ENCODE data around the gene SLIT1.

SLIT1 gene

GRCh38 chr10:97013568-97013967 is 172.2 kb downstream of the SLIT1 start:
- in situ Hi-C loops (cut with MboI; ENCODE audit: low sequenced_read_pairs), result no loop called here

DNA sequence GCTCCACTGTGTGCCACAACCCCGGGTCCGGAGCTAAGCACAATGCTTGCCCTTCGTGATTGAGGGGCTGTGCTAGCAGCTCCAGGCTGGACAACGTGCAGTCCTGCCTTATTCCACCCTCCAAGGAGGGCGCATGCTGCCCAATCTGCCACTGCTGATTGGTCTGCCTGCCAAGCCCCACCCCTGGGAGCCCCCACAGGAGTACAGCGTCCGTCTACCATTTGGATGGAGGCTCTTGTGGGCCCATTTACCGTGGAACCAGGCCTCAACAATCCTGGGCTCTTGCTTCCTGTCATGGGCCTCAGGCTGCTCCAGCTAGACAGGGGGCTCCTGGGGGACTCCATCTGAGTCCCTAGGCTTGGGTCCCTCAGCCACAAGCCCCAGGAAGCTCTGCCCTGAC is 173.3 kb downstream of the SLIT1 start:
- in situ Hi-C loops (cut with MboI; ENCODE audit: low sequenced_read_pairs), result no loop called here

- in situ Hi-C loops (cut with MboI; ENCODE audit: low sequenced_read_pairs), result no loop called here
Observed at GRCh38 chr10:97011397-97011796, 174.4 kb downstream of the SLIT1 start.

DNA sequence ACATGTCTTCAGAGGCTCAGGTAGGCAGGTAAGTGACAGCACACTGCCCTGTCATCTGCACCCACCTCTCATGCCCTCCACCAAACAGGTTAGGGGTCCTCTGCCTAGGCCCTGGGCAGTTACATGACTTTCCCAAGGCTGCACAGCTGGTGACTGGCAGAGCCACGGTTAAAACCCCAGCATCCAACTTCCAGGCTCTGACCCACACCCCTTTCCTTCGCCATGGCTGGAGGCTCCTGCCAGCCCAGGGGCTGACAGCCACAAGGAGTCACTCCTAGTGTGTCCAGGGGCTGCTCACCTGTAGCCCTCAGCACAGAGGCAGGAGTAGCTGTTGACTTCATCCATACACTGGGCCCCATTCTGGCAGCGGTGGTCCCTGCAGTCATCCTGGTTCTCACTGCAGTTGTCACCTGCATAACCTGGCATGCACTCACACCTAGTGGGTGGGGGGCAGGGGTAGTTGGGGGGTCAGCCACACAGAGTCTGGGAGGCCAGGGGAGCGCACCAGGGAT is 175.0 kb downstream of the SLIT1 start:
- in situ Hi-C loops (cut with MboI; ENCODE audit: low sequenced_read_pairs), result no loop called here

DNA sequence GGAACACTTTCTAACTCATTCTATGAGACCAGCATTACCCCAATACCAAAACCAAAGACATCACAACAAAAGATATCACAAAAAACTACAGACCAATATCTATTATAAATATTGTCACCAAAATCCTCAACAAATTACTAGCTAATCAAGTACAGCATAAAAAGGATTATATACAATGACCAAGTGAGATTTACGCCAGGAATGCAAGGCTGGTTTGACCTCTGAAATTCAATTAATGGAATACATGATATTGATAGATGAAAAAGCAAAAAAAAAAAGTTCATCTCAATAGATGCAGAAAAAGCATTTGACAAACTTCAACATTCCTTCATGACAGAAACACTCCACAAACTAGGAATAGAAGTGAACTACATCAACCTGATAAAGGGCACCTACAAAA is 178.3 kb downstream of the SLIT1 start:
- in situ Hi-C loops (cut with MboI; ENCODE audit: low sequenced_read_pairs), result no loop called here

GRCh38 chr10:97006364-97006763 is 179.4 kb downstream of the SLIT1 start:
- in situ Hi-C loops (cut with MboI; ENCODE audit: low sequenced_read_pairs), result no loop called here

GRCh38 chr10:97005349-97005748 is 180.4 kb downstream of the SLIT1 start:
- in situ Hi-C loops (cut with MboI; ENCODE audit: low sequenced_read_pairs), result no loop called here

- in situ Hi-C loops (cut with MboI; ENCODE audit: low sequenced_read_pairs), result no loop called here
Observed at GRCh38 chr10:97004591-97004990, 181.2 kb downstream of the SLIT1 start.

- in situ Hi-C loops (cut with MboI; ENCODE audit: low sequenced_read_pairs), result no loop called here
Observed at GRCh38 chr10:97003804-97004201, 182.0 kb downstream of the SLIT1 start.

DNA sequence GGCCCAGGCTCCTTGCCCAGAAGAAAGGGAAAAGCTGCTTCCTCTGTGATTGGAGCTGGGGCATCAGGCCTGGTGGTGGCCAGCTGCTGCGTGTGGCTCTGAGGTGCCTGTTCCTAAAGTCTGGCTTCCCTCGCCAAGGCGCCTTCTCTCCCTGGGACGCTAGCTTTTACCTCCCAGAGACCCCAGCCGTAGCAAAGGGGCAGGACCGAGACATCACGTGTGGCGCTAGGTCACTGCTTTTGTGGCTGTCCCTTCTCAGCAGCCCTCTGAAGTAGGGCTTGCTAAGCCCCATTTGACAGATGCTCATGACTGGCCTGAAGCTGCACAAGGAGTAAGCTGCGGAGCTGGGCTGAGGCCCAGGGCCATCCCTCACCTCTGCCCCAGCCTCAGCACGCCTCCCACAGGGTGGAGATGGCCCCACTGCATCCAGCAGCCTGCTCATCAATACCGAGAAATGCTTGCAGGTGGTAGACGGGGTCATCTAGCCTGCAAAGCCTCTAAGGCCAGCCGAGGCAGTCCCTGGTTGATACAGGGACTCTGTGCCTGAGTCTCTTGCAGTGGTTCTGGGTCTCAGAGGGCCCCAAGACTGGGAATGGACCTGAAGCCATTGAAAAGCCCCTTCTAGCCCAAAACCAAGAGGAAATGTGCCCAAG is 182.5 kb downstream of the SLIT1 start:
- in situ Hi-C loops (cut with MboI; ENCODE audit: low sequenced_read_pairs), result no loop called here

- in situ Hi-C loops (cut with MboI; ENCODE audit: low sequenced_read_pairs), result no loop called here
Observed at GRCh38 chr10:97002670-97003069, 183.1 kb downstream of the SLIT1 start.

DNA sequence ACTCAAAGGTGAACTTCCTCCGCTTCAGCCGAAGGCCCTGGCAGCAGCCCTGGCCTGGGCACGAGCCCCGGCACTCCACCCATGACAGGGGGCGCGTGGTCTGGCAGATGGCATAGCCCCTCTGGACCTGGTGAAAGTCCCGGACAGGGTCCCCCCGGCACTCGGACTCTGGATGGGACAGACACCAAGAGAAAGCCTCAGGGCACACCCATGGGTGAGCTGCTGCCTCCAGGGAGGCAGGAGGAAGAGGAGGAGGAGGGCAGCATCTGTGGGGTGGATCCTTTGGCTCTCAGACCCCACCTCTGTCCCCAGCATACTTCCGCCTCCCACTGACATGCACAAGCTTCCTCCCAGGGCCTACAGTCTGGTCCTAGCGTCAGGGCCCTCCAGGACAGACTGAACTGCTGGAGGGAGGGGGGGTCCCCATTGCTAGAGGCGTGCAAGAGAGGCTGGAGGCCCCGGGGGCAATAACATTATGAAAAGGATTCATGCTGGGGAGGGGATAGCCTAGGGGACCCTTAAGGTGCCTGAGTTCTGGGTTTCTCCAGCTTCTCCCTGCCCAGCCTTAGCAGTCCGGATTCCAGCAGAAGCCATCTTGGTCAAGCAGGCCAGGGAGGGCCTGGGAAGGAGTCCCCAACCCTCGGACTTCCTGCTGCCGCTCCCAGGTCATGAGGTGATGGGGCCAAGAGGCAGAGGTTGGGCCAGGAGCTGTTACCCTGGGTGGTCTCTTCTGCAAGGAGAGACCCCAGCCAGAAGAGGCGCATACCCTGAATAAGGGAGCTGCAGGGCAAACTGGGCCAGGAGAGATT is 184.4 kb downstream of the SLIT1 start:
- in situ Hi-C loops (cut with MboI; ENCODE audit: low sequenced_read_pairs), result no loop called here

DNA sequence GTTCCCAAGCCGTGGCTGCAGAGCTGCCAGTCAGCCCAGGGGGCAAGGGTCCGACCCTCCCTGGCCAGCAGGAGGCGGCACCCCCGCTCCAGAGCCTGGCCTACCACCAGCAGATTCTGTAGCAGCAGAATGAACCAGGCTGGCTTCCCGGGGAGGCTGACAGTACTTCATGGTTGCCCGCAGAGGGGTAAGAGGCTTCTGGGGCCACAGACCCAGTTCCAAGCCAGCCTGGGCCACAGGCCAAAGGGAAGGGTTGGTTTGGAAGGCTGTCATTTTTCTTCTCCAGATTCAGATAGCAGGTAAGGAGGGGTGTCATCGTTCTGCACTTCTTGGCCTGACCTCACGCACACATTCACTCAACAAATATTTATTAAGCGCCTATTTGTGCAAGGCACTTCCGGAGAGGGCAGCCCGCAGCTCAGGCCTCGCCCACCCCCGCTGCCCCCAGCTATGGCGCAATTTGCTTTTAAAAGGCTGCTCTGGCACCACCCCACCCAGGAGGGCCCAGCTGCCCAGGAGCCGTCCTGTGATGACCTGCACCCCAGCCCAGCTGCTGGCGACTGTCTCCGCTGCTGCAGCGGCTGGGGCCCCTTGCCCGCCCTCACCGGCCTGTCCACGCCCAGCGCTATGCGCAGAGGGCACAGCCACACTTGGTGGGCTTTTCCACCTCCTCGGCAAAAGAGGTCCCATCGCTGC is 185.1 kb downstream of the SLIT1 start:
- in situ Hi-C loops (cut with MboI; ENCODE audit: low sequenced_read_pairs), result no loop called here

DNA sequence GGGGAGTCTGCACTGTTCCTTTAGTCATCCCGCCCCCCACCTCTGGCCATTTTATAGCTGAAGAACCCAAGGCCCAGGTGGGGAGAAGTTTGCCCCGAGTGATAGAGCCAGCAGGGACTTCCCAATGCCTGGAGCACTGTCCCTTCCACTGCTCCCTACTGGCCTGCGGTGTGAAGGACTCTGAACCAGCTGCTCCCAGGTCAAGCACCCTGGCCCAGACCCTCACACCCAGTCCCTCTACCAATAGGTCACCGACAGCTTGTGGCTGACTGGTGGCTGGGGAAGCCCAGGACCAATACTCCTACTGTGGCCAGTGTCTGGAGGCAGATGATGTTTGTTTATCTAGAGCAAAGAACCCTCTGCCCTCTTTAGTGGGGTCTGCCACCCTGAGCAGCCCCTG is 185.8 kb downstream of the SLIT1 start:
- in situ Hi-C loops (cut with MboI; ENCODE audit: low sequenced_read_pairs), result no loop called here

- in situ Hi-C loops (cut with MboI; ENCODE audit: low sequenced_read_pairs), result no loop called here
Observed at GRCh38 chr10:96999337-96999736, 186.4 kb downstream of the SLIT1 start.

DNA sequence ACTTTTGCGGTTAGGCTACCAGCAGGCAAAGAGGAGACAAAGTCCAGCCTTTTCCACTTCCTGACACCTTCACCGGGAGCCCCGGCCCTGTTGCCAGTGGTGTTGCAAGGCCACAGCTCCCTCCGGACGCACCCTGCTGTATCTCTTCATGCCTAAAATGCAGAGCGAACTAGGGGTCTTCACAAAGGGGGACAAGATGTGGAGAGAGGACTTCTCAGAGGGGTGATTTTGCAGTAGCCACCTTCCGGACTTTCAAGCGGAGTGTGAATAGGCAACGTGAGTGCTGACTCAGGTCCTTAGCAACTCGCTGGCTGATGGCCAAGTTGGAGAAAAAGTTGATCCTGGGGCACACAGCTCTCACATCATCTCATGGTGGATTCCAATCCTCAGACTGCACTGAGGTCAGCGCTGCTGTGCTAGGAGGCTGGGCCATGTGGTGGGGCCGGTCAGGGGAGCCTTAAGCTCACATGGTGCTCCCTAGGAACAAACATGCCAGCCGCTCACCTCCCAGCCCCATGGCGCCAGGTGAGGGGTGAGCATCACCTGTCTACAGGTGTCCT is 187.3 kb downstream of the SLIT1 start:
- in situ Hi-C loops (cut with MboI; ENCODE audit: low sequenced_read_pairs), result no loop called here

DNA sequence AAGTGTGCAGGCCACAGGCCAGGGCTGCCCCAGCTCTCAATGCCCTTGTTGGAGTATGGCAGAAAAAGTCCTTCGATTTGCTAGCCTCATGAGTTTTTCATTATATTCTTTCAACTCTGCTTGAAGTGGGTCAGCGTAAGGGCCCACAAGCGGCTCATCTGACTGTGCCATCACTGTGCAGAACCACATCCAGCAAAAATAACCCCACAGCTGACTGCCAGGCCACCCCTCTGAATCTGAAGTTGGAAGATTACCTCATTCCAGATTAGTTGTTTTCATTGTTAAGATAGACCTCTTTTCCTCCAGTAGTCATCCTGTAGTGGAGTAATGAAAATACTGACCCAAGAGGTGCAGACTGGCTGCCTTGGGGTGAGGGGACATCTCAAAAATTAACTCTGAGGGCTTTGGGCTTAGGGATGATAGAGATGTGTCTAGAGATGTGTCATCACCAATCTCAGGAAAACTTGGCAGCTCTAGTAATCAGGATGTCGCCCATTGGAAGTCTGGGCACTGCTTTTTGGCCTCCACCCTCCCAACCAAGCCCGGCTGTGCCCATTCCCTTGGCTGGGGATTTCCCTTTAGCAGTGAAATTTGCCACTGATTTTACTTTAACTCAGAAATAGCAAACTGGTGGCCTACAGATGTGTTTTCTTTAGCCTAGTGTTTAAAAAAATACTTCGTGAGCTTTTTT is 189.3 kb downstream of the SLIT1 start:
- in situ Hi-C loops (cut with MboI; ENCODE audit: low sequenced_read_pairs), result no loop called here

- in situ Hi-C loops (cut with MboI; ENCODE audit: low sequenced_read_pairs), result no loop called here
Observed at GRCh38 chr10:96995851-96996250, 189.9 kb downstream of the SLIT1 start.

DNA sequence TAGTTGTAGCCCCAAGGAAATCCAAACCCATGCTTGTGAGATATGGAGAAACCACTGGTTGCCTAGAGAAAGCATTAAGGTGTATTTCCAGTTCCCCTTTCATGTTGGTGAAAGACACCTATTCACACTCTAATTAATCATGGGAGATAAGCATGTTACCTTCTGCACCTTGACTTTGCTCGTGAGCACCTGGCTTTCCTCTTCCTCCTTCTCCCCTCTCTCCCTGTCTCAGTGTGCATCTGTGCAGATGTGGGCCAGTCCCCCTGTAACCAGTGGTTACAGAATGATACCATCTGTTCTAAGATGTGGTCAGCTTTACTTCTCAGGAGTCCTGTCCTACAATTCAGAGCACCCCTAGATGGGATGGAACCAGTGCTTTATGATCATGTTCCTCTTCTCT is 193.0 kb downstream of the SLIT1 start:
- in situ Hi-C loops (cut with MboI; ENCODE audit: low sequenced_read_pairs), result no loop called here

GRCh38 chr10:96991313-96991841 is 194.4 kb downstream of the SLIT1 start:
- in situ Hi-C loops (cut with MboI; ENCODE audit: low sequenced_read_pairs), result no loop called here

DNA sequence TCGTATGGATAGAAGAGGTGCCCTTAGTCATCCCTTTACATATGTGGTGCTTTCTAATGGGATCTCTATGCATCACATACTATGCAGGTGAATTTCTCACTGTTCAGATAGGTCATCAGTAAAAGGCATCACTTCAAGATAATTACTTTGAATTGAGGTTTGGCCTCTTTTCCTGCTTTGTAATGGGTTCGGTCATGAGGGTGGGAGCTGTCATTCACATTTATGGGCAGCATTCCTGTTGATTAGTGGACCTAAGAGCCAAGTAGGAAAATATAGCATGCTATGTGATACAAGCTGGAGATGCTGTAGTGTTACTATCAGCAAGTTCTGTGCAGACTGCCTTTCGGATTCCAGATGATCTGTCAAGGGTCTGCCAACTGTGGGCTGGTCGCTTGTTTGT is 197.3 kb downstream of the SLIT1 start:
- in situ Hi-C loops (cut with MboI; ENCODE audit: low sequenced_read_pairs), result no loop called here
